Hepatocyte (in vitro differentiated cells): ENCODE data around the gene LIN28B. TPM values are rescaled to one million over a fixed set of nuclear protein-coding genes. Genes with fewer than 3 reads are reported as not detected.
"Not testable (repeated sequence)": the region's sequence is repeated elsewhere in the genome, so short reads cannot be mapped to it uniquely, and the experiment has no call there.

ENCODE experiments used
- DNase-seq: peaks from one replicate; pipeline ENCODE4 v3.0.0-alpha.2; 2016; ENCODE audit warnings: low spot score
- H2AFZ ChIP-seq: fragments of 200-600 bp; sonication (generic); 2 replicates; pipeline ENCODE4 v1.6.0; 2016; ENCODE audit warnings: antibody characterized with exemption, mild to moderate bottlenecking
- H3K27ac ChIP-seq: fragments of 200-600 bp; sonication (generic); 2 replicates; pipeline ENCODE4 v1.5.1; 2016; ENCODE audit warnings: mild to moderate bottlenecking
- H3K27me3 ChIP-seq: fragments of 200-600 bp; sonication (generic); 2 replicates; pipeline ENCODE4 v1.6.1; 2016
- H3K36me3 ChIP-seq: fragments of 200-600 bp; sonication (generic); replicated peaks from 2 replicates; pipeline ENCODE4 v1.5.1; 2016; ENCODE audit warnings: low read depth; ENCODE audit not compliant: insufficient read depth
- H3K4me1 ChIP-seq: fragments of 200-600 bp; sonication (generic); 2 replicates; pipeline ENCODE4 v1.5.1; 2016; ENCODE audit warnings: mild to moderate bottlenecking, moderate library complexity; ENCODE audit not compliant: insufficient read depth
- H3K4me2 ChIP-seq: fragments of 200-600 bp; sonication (generic); 2 replicates; pipeline ENCODE4 v1.6.0; 2016
- H3K4me3 ChIP-seq: fragments of 200-600 bp; sonication (generic); 2 replicates; pipeline ENCODE4 v1.5.1; 2016; ENCODE audit warnings: mild to moderate bottlenecking
- H3K79me2 ChIP-seq: fragments of 200-600 bp; sonication (generic); 2 replicates; pipeline ENCODE4 v1.6.0; 2017; ENCODE audit warnings: mild to moderate bottlenecking
- H3K9me2 ChIP-seq: fragments of 200-600 bp; sonication (generic); replicated peaks from 2 replicates; pipeline ENCODE4 v1.6.0; 2017; ENCODE audit warnings: mild to moderate bottlenecking; ENCODE audit not compliant: insufficient read depth
- H3K9me3 ChIP-seq: fragments of 200-600 bp; sonication (generic); 2 replicates; pipeline ENCODE4 v1.5.1; 2016; ENCODE audit warnings: low read depth, mild to moderate bottlenecking
- H4K20me1 ChIP-seq: fragments of 200-600 bp; sonication (generic); 2 replicates; pipeline ENCODE4 v1.6.0; 2016; ENCODE audit warnings: mild to moderate bottlenecking; ENCODE audit not compliant: insufficient read depth, poor library complexity, severe bottlenecking
- EZH2 ChIP-seq: fragments of 200-600 bp; sonication (generic); IDR thresholded peaks from 2 replicates; pipeline ENCODE4 v1.6.1; 2016; ENCODE audit warnings: antibody characterized with exemption, mild to moderate bottlenecking, borderline replicate concordance
- EZH2phosphoT487 ChIP-seq: fragments of 200-600 bp; sonication (generic); IDR thresholded peaks from one replicate; pipeline ENCODE4 v1.6.1; 2018; ENCODE audit warnings: antibody characterized with exemption, mild to moderate bottlenecking, low read depth, moderate library complexity; ENCODE audit not compliant: unreplicated experiment, severe bottlenecking
- WGBS: methylation state at CpG from one replicate; pipeline ENCODE4 v1.1.6; 2016; ENCODE audit warnings: low lambda C conversion rate; ENCODE audit errors: missing lambda C conversion rate; 5-methylcytosine and 5-hydroxymethylcytosine counted together
- polyA plus RNA-seq: library from polyadenylated mRNA; unstranded; fragments of >200 nt; fragmentation: Nextera tagmentation; extraction: Ambion mirVana; gene quantifications from 2 replicates; pipeline ENCODE4 v1.2.1, GENCODE V29; 2016
- total RNA-seq: library from RNA; depleted of rRNA; stranded (reverse); fragments of >200 nt; gene quantifications from 2 replicates; pipeline ENCODE4 v1.2.3, GENCODE V29; 2014
- TF ChIP-seq, protein P1 (sequence below): fragments of 200-600 bp; sonication (generic); IDR thresholded peaks from 2 replicates; pipeline ENCODE4 v1.5.1; 2016; ENCODE audit warnings: antibody characterized with exemption, mild to moderate bottlenecking; ENCODE audit not compliant: poor library complexity

Gene LIN28B
- total and polyA plus RNA-seq, 2 experiments from 2014 or later = 1.8 to 8.9 TPM

DNA sequence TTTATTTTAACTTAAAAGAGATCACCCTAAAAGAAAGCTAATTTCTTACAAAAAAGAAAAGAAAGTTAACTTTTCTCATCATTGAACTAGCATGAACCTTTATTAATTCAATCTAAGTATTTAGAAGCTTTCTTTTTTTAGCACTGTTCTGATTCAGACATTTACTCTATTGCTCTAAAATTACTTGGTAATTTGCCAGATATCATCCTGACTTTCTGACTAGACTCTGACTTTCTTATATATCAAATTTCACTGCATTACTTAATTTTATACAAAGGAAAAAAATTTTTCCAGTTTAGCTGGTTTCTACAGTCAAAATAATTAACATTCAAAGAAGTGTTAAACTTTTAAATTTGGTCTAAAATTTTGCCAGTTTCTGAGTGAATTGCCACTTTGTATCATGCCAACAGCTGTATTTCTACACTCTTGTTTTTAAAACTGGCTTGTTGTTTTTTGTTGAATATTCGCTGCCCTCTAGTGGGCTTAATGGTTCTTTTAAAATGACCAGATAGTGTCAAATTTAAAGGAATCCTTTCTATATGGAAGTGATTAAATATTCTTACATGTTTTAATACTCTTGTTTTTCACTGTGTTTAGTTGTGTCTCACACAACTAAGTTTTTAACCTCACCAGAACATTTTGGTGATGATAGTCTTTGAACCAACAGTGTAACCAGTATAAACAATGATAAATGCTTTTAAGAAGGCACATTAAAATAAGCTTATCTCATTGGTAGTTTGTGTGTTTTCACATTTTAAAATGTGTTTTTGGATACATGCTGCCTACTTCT, 120.9 kb downstream of the LIN28B start:
- TF ChIP-seq, protein P1, sequence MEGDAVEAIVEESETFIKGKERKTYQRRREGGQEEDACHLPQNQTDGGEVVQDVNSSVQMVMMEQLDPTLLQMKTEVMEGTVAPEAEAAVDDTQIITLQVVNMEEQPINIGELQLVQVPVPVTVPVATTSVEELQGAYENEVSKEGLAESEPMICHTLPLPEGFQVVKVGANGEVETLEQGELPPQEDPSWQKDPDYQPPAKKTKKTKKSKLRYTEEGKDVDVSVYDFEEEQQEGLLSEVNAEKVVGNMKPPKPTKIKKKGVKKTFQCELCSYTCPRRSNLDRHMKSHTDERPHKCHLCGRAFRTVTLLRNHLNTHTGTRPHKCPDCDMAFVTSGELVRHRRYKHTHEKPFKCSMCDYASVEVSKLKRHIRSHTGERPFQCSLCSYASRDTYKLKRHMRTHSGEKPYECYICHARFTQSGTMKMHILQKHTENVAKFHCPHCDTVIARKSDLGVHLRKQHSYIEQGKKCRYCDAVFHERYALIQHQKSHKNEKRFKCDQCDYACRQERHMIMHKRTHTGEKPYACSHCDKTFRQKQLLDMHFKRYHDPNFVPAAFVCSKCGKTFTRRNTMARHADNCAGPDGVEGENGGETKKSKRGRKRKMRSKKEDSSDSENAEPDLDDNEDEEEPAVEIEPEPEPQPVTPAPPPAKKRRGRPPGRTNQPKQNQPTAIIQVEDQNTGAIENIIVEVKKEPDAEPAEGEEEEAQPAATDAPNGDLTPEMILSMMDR = peak; percentile 74
- no peak for TF ChIP-seq EZH2
- peak; percentile 57 for DNase-seq
- Histone ChIP-seq H4K20me1 (no peaks in the 10 kb centered on the region), H3K27me3 (no peaks in the 10 kb centered on the region), H3K9me2 (no peaks in the 10 kb centered on the region), H3K4me3 (no peak overlapping the region), H2AFZ (no peak overlapping the region), H3K79me2 (no peaks in the 10 kb centered on the region), H3K4me2 (no peak overlapping the region), H3K27ac (no peak overlapping the region), H3K9me3 (no peaks in the 10 kb centered on the region), H3K4me1 (no peaks in the 10 kb centered on the region), H3K36me3 (no peaks in the 10 kb centered on the region)
- 6% methylated on average over 1 of the region's 1 CpG for WGBS

DNA sequence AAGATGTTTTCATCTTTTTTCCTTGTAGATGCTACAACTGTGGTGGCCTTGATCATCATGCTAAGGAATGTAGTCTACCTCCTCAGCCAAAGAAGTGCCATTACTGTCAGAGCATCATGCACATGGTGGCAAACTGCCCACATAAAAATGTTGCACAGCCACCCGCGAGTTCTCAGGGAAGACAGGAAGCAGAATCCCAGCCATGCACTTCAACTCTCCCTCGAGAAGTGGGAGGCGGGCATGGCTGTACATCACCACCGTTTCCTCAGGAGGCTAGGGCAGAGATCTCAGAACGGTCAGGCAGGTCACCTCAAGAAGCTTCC, 121.4 kb downstream of the LIN28B start:
- no peak overlapping the region for H3K27ac ChIP-seq
- H3K4me1 ChIP-seq = no peaks in the 10 kb centered on the region
- H3K27me3 ChIP-seq = no peaks in the 10 kb centered on the region
- TF ChIP-seq EZH2 = no peak
- TF ChIP-seq, protein P1 = no peak
- TF ChIP-seq EZH2phosphoT487 = no peak
- no peak overlapping the region for H2AFZ ChIP-seq
- no peaks in the 10 kb centered on the region for H3K9me3 ChIP-seq
- H3K9me2 ChIP-seq = no peaks in the 10 kb centered on the region
- WGBS = 79% methylated on average over 6 of the region's 6 CpGs
- H3K4me3 ChIP-seq = no peak overlapping the region
- H3K36me3 ChIP-seq = no peaks in the 10 kb centered on the region
- no peak overlapping the region for H3K4me2 ChIP-seq
- no peaks in the 10 kb centered on the region for H4K20me1 ChIP-seq
- DNase-seq = no peak
- no peaks in the 10 kb centered on the region for H3K79me2 ChIP-seq

DNA sequence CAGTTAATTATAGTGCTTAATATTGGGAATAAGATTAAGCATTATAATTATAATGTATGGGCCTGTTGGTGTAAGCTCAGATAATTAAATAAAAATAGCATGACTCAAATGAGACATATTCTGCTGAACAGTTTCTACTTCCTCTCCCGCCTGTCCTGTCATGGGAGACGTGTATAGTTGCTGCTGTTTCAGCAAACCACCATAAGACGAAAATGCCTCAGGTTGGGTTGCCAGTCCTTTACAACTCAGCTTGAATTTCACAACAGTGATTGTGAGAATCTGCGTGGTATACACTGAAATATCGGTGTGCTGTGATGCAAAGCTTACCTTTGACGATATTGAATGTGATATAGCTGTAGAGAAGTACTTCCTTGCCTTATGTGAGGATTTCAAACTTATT, 123.4 kb downstream of the LIN28B start:
- Histone ChIP-seq H3K4me1 (no peaks in the 10 kb centered on the region), H3K4me3 (no peak overlapping the region), H3K9me2 (no peaks in the 10 kb centered on the region), H4K20me1 (no peaks in the 10 kb centered on the region), H3K4me2 (no peak overlapping the region), H3K27me3 (no peaks in the 10 kb centered on the region), H2AFZ (no peak overlapping the region), H3K79me2 (no peaks in the 10 kb centered on the region), H3K27ac (no peak overlapping the region), H3K9me3 (no peaks in the 10 kb centered on the region), H3K36me3 (no peaks in the 10 kb centered on the region)
- 86% methylated on average over 6 of the region's 6 CpGs for WGBS
- no peak for DNase-seq
- TF ChIP-seq, protein P1 = no peak
- no peak for TF ChIP-seq EZH2phosphoT487

DNA sequence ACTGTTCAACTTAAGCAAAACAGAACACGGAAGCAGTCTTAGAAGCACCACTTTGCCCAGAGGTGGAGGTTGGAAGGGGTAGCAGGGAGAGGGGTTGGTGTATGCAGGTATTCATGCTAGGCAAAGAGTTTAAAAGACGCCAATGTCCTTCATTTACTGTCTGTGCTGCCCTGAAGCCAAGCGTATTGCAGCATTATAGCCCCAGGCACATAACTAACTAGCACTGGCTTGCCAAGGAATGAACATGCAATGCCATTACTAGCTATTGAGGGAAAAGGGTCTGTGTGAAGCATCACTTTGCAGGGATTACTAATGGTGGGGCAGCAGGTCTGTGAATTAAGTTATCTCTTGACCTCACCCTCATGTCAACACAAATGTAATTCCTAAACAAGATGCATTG, 124.8 kb downstream of the LIN28B start:
- H2AFZ ChIP-seq, H3K4me1 ChIP-seq, H4K20me1 ChIP-seq, H3K36me3 ChIP-seq, H3K4me2 ChIP-seq, H3K79me2 ChIP-seq, H3K27ac ChIP-seq, DNase-seq, H3K9me2 ChIP-seq, H3K9me3 ChIP-seq, H3K4me3 ChIP-seq, H3K27me3 ChIP-seq: not testable (repeated sequence)
- whole genome bisulfite sequencing = 57% methylated on average over 3 of the region's 3 CpGs
